Keratinocyte (primary cell): ENCODE measurements around the gene CHML.

Experiments
- CTCF ChIP-seq, 3 experiments: IDR thresholded peaks in 1 of 3; conservative IDR thresholded peaks in 1 of 3; optimal IDR thresholded peaks in 1 of 3; 2 replicates in 2 of 3; 3 replicates in 1 of 3; pipeline versions ENCODE3 to v1.5.1; 2011; ENCODE audit warnings: low read length in 3 of 3, mild to moderate bottlenecking in 3 of 3, moderate library complexity in 2 of 3, control low read depth in 1 of 3, inconsistent platforms in 1 of 3; ENCODE audit not compliant: insufficient read depth in 2 of 3; ENCODE audit errors: extremely low read depth in 1 of 3
- EZH2 ChIP-seq: IDR thresholded peaks from one replicate; pipeline ENCODE4 v1.6.1; 2012; ENCODE audit warnings: inconsistent platforms, mild to moderate bottlenecking, low read length, moderate library complexity

GRCh38 chr1:241675983-241676382 lies 35.8 kb upstream of the CHML start:
- TF ChIP-seq EZH2 (no peak), CTCF (optimal IDR thresholded peaks at IDR 0.05 in 1 of 3, IDR thresholded peaks at IDR 0.05 in 1 of 3, conservative IDR thresholded peaks at IDR 0.05 in 1 of 3; ENCODE audit: extremely low read depth in 1 of 3, insufficient read depth in 2 of 3, low read length in 3 of 3) (no peak)
